Measurements from ENCODE around the gene HOPX.

DNA sequence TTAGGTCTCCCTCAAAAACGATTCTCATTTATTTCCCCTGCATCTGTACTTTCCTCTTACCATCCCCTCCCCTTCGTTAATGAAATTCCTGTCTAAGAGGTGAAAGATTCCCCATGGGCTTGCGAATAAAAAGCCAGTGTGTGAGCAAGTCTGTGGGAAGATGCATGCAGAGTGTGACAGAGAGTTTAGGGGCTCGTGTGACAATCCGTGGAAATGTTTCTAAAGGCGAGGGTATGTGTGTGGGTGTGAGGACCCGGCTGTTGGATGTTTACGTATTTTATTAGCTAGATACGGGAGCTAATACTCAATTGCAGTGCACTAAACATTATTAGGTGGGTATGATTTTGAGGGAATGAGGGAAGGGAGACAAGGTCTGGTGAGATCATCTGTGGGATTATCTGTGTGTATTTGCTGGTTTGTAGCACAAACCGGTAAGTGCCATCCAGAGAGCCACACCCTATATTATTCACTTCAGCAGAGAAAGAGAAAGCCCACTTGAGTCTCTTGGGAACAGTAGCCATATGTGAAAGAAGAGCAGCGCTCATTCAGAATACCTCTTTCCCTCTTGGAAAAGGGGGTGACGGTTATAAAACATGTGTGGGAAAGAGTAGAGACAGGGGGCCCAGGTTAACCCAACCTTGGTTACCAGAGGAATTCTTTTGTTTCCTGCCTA is 893 bp upstream of the HOPX start:
- TF ChIP-seq, protein P1, sequence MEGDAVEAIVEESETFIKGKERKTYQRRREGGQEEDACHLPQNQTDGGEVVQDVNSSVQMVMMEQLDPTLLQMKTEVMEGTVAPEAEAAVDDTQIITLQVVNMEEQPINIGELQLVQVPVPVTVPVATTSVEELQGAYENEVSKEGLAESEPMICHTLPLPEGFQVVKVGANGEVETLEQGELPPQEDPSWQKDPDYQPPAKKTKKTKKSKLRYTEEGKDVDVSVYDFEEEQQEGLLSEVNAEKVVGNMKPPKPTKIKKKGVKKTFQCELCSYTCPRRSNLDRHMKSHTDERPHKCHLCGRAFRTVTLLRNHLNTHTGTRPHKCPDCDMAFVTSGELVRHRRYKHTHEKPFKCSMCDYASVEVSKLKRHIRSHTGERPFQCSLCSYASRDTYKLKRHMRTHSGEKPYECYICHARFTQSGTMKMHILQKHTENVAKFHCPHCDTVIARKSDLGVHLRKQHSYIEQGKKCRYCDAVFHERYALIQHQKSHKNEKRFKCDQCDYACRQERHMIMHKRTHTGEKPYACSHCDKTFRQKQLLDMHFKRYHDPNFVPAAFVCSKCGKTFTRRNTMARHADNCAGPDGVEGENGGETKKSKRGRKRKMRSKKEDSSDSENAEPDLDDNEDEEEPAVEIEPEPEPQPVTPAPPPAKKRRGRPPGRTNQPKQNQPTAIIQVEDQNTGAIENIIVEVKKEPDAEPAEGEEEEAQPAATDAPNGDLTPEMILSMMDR (IDR thresholded peaks at IDR 0.05), result no peak
- TF ChIP-seq EP300 (IDR thresholded peaks at IDR 0.05) (no peak), POLR2AphosphoS5 (IDR thresholded peaks at IDR 0.05) (no peak), POLR2A (IDR thresholded peaks at IDR 0.05) (no peak)

Measured in suprapubic skin (tissue), 4 donors.